Esophagus muscularis mucosa (tissue), 3 donors: Measurements from ENCODE around the gene EBF4.
"Not testable (repeated sequence)": the region's sequence is repeated elsewhere in the genome, so short reads cannot be mapped to it uniquely, and the experiment has no call there.

Experiments
- CTCF ChIP-seq, 3 experiments: fragments of 200-600 bp in 2 of 3; fragments of 450-650 bp in 1 of 3; sonication (generic) in 2 of 3; IDR thresholded peaks; one replicate each; pipeline ENCODE4 v1.5.1; 2017 to 2019; ENCODE audit warnings: antibody characterized with exemption in 3 of 3, mild to moderate bottlenecking in 2 of 3, moderate library complexity in 1 of 3
- POLR2A ChIP-seq: fragments of 450-650 bp; IDR thresholded peaks from one replicate; pipeline ENCODE4 v1.6.1; 2017; ENCODE audit warnings: antibody characterized with exemption, moderate library complexity, mild to moderate bottlenecking, low read depth

GRCh38 chr20:2770091-2770490 lies 77.5 kb downstream of the EBF4 start:
- TF ChIP-seq POLR2A; CTCF (IDR thresholded peaks at IDR 0.05): not testable (repeated sequence)
